Uterus (tissue), 4 donors: ENCODE measurements around the gene PLCL2. TPM values are rescaled to one million over a fixed set of nuclear protein-coding genes. Genes with fewer than 3 reads are reported as not detected.

Experiments
- DNase-seq, 2 donors: peaks; one replicate each; pipeline ENCODE4 v3.0.0-alpha.2; 2019 to 2020
- H3K27ac ChIP-seq, 2 donors: fragments of 200-600 bp; sonication (generic); 1 replicate in 1 of 2; 2 replicates in 1 of 2; pipeline ENCODE4 v1.5.1; 2016 to 2018
- H3K27me3 ChIP-seq, 2 donors: fragments of 200-600 bp; sonication (generic); one replicate each; pipeline ENCODE4 v1.5.1; 2018 to 2019; ENCODE audit warnings: control low read depth in 1 of 2
- H3K36me3 ChIP-seq, 2 donors: fragments of 200-600 bp; sonication (generic); one replicate each; pipeline ENCODE4 v1.5.1; 2019; ENCODE audit warnings: control low read depth in 1 of 2
- H3K4me1 ChIP-seq, 2 donors: fragments of 200-600 bp; sonication (generic); one replicate each; pipeline ENCODE4 v1.5.1; 2018 to 2019; ENCODE audit warnings: control low read depth in 1 of 2
- H3K4me3 ChIP-seq, 2 donors: fragments of 200-600 bp; sonication (generic); 1 replicate in 1 of 2; 2 replicates in 1 of 2; pipeline ENCODE4 v1.5.1; 2018 to 2019; ENCODE audit warnings: mild to moderate bottlenecking in 1 of 2
- H3K9me3 ChIP-seq, 2 donors: fragments of 200-600 bp; sonication (generic); one replicate each; pipeline ENCODE4 v1.5.1; 2019; ENCODE audit warnings: control low read depth in 1 of 2
- POLR2A ChIP-seq, 2 donors: fragments of 450-650 bp; IDR thresholded peaks; one replicate each; pipeline ENCODE4 v1.6.1; 2016; ENCODE audit warnings: antibody characterized with exemption in 2 of 2, mild to moderate bottlenecking in 1 of 2, moderate library complexity in 1 of 2
- intact Hi-C: fragments of 100-400 bp; cut with DNase I; formaldehyde crosslinking; loops from one replicate; pipeline ENCODE4 v1.15.1; 2023; ENCODE audit warnings: low total_unique reads
- total RNA-seq, 4 donors: library from RNA; depleted of rRNA in 3 of 4; stranded (reverse); fragments of >200 nt in 3 of 4; gene quantifications; one replicate each; pipeline versions ENCODE4 v1.1.0 to v1.2.4, GENCODE V29; 2014 to 2023
- TF ChIP-seq, protein P1 (sequence below), 4 experiments: fragments of 200-600 bp in 2 of 4; fragments of 450-650 bp in 2 of 4; sonication (generic) in 2 of 4; IDR thresholded peaks; one replicate each; pipeline ENCODE4 v1.5.1; 2016 to 2019; ENCODE audit warnings: antibody characterized with exemption in 4 of 4, mild to moderate bottlenecking in 2 of 4, moderate library complexity in 1 of 4
- donor health status: DM: yes; HTN: yes; CAD: no.

The PLCL2 gene
- total RNA-seq, 4 donors from 2014 or later = 9.7 to 63.0 (median 19.5) TPM

DNA sequence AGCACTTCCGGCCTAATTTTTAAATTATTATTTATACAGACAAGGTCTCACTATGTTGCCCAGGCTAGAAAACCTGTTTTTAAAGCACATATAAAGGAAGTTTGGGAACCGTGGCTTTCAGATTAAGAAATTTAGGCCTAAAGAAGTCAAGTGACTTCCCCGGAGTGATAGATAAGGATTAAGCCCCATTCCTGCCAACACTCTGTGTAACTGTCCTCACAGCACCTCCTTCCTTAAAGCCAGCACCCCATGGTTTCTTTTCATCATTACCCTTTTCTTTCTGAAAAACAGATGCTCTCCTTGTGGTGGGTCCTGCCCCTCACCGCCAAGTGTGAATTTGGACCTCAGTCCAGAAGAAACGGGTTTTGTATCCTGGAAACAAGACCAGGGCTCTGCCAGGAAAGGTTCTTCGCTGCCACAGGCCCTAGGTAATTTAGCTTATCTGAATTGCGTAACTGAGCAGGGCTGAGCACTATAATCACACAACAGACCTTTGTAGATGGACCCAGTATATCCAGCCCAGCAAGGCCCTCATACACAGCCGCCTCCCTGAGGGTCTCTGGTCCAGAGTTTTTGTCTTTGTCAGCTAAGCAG is 231.3 kb downstream of the PLCL2 start:
- intact Hi-C loops = no loop called here
- H3K9me3 ChIP-seq = no peaks in the 10 kb centered on the region
- no peaks in the 10 kb centered on the region for H3K4me1 ChIP-seq
- H3K36me3 ChIP-seq = no peaks in the 10 kb centered on the region
- H3K27ac ChIP-seq = no peak overlapping the region
- TF ChIP-seq, protein P1, sequence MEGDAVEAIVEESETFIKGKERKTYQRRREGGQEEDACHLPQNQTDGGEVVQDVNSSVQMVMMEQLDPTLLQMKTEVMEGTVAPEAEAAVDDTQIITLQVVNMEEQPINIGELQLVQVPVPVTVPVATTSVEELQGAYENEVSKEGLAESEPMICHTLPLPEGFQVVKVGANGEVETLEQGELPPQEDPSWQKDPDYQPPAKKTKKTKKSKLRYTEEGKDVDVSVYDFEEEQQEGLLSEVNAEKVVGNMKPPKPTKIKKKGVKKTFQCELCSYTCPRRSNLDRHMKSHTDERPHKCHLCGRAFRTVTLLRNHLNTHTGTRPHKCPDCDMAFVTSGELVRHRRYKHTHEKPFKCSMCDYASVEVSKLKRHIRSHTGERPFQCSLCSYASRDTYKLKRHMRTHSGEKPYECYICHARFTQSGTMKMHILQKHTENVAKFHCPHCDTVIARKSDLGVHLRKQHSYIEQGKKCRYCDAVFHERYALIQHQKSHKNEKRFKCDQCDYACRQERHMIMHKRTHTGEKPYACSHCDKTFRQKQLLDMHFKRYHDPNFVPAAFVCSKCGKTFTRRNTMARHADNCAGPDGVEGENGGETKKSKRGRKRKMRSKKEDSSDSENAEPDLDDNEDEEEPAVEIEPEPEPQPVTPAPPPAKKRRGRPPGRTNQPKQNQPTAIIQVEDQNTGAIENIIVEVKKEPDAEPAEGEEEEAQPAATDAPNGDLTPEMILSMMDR (IDR thresholded peaks at IDR 0.05) = no peak
- TF ChIP-seq POLR2A (IDR thresholded peaks at IDR 0.05) = no peak
- no peak for DNase-seq
- no peak overlapping the region for H3K4me3 ChIP-seq
- H3K27me3 ChIP-seq = no peaks in the 10 kb centered on the region

DNA sequence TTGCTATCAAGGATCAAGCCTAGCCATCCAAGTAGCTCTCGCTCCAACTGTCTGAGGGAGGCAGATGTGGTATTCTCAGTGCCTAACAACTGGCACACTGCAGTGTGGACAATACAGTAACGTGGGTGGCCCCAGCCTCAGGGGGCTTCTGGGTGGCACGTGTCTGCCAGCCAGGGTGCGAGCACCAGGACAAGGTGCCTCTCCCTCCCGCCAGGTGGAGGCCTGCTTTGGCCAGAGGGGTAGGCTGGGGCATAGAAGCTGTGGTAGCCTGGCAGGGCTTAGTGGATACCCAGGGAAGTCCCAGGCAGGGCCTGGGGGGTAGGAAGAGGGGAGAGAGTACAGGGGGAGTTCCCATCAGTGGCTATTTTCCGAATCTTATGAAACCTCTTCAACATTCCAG is 234.0 kb downstream of the PLCL2 start:
- no peak overlapping the region for H3K4me3 ChIP-seq
- DNase-seq = no peak
- intact Hi-C loops = no loop called here
- H3K36me3 ChIP-seq = no peaks in the 10 kb centered on the region
- H3K27ac ChIP-seq = no peak overlapping the region
- H3K9me3 ChIP-seq = no peaks in the 10 kb centered on the region
- no peaks in the 10 kb centered on the region for H3K27me3 ChIP-seq
- no peaks in the 10 kb centered on the region for H3K4me1 ChIP-seq
- TF ChIP-seq POLR2A (IDR thresholded peaks at IDR 0.05) = no peak
- TF ChIP-seq, protein P1 (IDR thresholded peaks at IDR 0.05) = no peak

DNA sequence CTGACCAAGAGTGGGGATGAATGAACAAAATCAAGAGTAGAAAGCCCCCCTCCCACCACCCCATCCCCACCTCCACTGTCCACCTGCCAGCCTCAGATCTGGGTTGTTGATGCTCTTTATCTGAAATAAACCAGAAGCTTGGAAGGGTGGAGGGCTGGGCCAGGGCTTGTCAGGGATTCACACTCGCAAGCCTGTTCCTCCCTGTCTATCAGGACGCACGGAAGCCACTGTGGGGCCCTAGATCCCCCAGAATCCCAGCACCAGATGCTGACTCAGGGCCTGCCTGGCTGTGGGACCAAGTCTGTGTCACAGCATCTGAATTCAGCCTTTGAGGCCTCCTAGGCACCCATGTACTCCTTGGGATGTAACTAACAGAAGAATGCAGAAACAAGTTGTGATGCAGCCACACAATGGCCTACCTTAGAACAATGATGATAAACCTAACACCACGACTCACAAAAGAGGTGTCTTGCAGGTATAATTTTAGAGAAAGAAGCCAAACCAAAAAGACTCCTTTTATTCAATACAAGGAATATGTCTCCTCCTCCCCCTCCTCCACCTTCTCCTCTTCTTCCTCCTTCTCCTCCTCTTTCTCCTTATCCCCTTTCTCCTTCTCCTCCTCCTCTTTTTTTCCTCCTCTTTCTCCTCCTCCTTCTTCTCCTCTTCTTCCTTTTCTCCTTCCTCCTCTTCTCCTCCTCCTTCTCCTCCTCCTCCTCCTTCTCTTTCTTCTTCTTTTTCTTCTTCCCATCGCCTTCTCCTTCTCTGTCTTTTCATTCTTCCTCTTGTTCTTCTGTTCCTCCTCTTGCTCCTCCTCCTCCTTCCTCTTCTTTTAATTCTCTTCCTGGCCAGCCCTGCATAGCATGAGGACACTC is 234.7 kb downstream of the PLCL2 start:
- H3K36me3 ChIP-seq = no peaks in the 10 kb centered on the region
- intact Hi-C loops = no loop called here
- H3K27ac ChIP-seq = no peak overlapping the region
- H3K4me1 ChIP-seq = no peaks in the 10 kb centered on the region
- H3K27me3 ChIP-seq = no peaks in the 10 kb centered on the region
- DNase-seq = no peak
- H3K9me3 ChIP-seq = no peaks in the 10 kb centered on the region
- TF ChIP-seq, protein P1 (IDR thresholded peaks at IDR 0.05) = no peak
- TF ChIP-seq POLR2A (IDR thresholded peaks at IDR 0.05) = no peak
- no peak overlapping the region for H3K4me3 ChIP-seq

DNA sequence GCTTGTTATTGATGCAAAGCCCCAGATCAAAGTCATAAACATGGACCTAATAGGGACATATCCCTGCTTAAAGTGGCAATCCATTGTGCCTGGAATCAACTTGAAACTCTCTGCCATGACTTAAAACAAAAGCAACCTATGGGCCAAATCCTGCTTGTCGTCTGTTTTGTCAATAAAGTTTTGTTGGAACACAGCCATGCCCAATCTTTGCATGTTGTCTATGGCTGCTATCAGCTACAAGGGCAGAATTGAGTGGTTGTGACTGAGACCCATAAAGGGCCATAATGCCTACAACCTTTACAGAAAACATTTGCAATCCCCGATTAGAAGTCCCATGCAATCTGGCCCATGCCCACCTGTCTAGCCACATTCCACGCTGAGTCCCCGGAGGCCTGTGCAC is 235.4 kb downstream of the PLCL2 start:
- Histone ChIP-seq H3K27ac (no peak overlapping the region), H3K36me3 (no peaks in the 10 kb centered on the region), H3K4me3 (no peak overlapping the region), H3K27me3 (no peaks in the 10 kb centered on the region), H3K9me3 (no peaks in the 10 kb centered on the region), H3K4me1 (no peaks in the 10 kb centered on the region)
- DNase-seq = no peak
- intact Hi-C loops = no loop called here
- TF ChIP-seq POLR2A (IDR thresholded peaks at IDR 0.05) = no peak
- TF ChIP-seq, protein P1 (IDR thresholded peaks at IDR 0.05) = no peak

DNA sequence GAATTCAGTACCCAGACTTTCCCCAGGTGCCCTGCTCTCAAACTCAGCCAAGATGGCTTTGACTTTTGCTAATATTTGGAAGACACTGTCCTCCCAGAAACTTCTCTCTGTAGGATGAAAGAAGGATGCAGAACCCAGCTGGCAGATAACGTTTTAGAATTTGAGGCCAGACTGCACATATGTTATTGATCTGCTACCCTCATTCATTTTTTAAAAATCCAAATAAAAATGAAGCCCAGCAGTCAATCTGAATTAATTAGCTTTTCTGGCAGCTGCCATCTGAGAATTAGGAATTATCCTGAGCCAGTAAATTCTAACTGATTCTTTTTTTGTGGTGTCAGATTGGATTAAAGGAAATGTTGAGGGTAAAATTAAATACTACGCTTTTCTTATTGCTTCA is 236.6 kb downstream of the PLCL2 start:
- Histone ChIP-seq H3K4me3 (no peak overlapping the region), H3K4me1 (no peaks in the 10 kb centered on the region), H3K9me3 (no peaks in the 10 kb centered on the region), H3K27ac (no peak overlapping the region), H3K27me3 (no peaks in the 10 kb centered on the region), H3K36me3 (no peaks in the 10 kb centered on the region)
- intact Hi-C loops = no loop called here
- no peak for DNase-seq
- TF ChIP-seq, protein P1 (IDR thresholded peaks at IDR 0.05) = no peak
- no peak for TF ChIP-seq POLR2A (IDR thresholded peaks at IDR 0.05)
